B cell (primary cell): Measurements from ENCODE around the gene MAN2A2.

Experiments
- CTCF ChIP-seq: fragments of 200-600 bp; IDR thresholded peaks from one replicate; pipeline ENCODE4 v1.8.0; 2022; ENCODE audit warnings: antibody characterized with exemption, mild to moderate bottlenecking
- EZH2 ChIP-seq: IDR thresholded peaks from 2 replicates; pipeline ENCODE4 v1.6.1; 2012; ENCODE audit warnings: borderline replicate concordance, low read depth, mild to moderate bottlenecking, moderate library complexity, low read length; ENCODE audit not compliant: insufficient read depth, poor library complexity, severe bottlenecking

DNA sequence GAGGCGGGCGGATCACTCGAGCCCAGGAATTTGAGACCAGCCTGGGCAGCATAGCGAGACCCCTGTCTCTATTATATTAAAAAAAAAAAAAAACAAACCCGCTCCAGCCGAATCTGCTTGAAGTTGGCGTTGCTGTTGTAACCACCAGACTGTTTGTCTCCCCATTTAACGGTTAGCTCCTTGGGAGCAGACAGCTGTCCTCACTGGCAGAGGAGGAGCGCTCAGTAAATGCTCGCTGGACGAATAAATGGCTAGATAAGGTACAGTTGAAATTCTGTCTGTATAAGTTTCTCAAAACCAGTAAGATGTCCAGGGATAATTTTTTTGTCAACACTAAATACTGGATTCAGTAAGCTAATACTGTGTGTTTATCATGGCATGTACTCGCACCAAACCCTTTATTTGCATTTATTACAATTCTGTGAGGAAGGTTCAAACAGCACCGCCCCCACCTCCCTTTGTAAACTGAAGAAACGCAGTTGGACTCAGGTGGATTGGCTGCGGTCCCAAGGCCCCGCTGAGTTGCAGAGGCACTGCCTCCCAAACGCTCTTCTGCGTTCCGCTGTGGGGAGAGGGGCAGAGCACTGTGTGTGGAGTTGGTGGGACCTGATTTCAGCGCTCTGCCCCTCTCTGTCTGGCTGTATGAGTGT lies 52.6 kb downstream of the MAN2A2 start:
- no peak for TF ChIP-seq CTCF
- no peak for TF ChIP-seq EZH2
